Erythroblast (primary cell): ENCODE measurements around the gene TMEM266.

Experiments used
- DNase-seq, 2 experiments: peaks; one replicate each; lab custom pipeline; 2025; lab: John Stamatoyannopoulos, UW
- GATA1 ChIP-seq: IDR thresholded peaks from 2 replicates; pipeline ENCODE4 v1.6.1; 2011; ENCODE audit warnings: low read depth, mild to moderate bottlenecking, control low read depth, low read length, moderate library complexity
- POLR2A ChIP-seq: IDR thresholded peaks from 2 replicates; pipeline ENCODE4 v1.6.1; 2011; ENCODE audit warnings: mild to moderate bottlenecking, low read length

The TMEM266 gene

GRCh38 chr15:76236350-76236749 lies 176.6 kb downstream of the TMEM266 start:
- TF ChIP-seq POLR2A (no peak), GATA1 (no peak)

GRCh38 chr15:76239786-76240185 lies 180.0 kb downstream of the TMEM266 start:
- no peak for DNase-seq
- no peak for TF ChIP-seq GATA1
- TF ChIP-seq POLR2A = no peak

More at GRCh38 chr15:76236350-76236749, 176.6 kb downstream of the TMEM266 start:
- no peak for DNase-seq

GRCh38 chr15:76245072-76245610 lies 185.4 kb downstream of the TMEM266 start:
- no peak for TF ChIP-seq POLR2A
- no peak for TF ChIP-seq GATA1
- DNase-seq = no peak

- no peak for TF ChIP-seq GATA1
- no peak for TF ChIP-seq POLR2A
Observed at GRCh38 chr15:76251717-76252116, 191.9 kb downstream of the TMEM266 start.

GRCh38 chr15:76252249-76252648 lies 192.5 kb downstream of the TMEM266 start:
- DNase-seq = no peak
- TF ChIP-seq POLR2A (no peak), GATA1 (no peak)

More at GRCh38 chr15:76251717-76252116, 191.9 kb downstream of the TMEM266 start:
- DNase-seq = no peak

- DNase-seq = no peak
- no peak for TF ChIP-seq POLR2A
- no peak for TF ChIP-seq GATA1
Observed at GRCh38 chr15:76253691-76254473, 194.1 kb downstream of the TMEM266 start.
